HG03060 (cell line): Measurements from ENCODE around the gene WFS1.

Experiments used
- ATAC-seq: cut with Tn5 transposase; IDR thresholded peaks from one replicate; pipeline ENCODE4 v1.9.1; 2021; ENCODE audit warnings: low read depth, moderate number of reproducible peaks; ENCODE audit not compliant: unreplicated experiment

The WFS1 gene

DNA sequence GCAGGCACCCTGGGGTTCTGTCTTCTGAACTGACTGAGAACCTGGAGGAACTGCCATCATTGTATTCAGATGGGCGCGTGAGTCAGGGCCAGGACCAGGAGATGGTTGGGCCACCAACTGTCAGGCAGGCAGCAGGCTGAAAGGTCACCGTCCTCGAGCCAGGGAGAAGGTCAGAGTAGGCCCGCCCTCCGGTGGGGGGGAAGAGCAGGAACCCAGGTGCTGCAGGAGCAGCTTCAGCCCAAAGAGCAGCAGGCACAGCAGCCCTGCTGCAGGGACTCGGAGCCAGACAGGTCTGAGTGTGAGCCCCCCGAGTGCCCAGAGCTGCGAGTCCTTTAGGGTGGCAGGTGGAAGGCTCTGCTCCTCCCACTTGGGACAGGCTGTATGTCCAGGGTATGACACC, 26.4 kb downstream of the WFS1 start:
- ATAC-seq: no peak

GRCh38 chr4:6297266-6297815, 27.7 kb downstream of the WFS1 start:
- no peak for ATAC-seq

GRCh38 chr4:6298035-6298434, 28.4 kb downstream of the WFS1 start:
- no peak for ATAC-seq

DNA sequence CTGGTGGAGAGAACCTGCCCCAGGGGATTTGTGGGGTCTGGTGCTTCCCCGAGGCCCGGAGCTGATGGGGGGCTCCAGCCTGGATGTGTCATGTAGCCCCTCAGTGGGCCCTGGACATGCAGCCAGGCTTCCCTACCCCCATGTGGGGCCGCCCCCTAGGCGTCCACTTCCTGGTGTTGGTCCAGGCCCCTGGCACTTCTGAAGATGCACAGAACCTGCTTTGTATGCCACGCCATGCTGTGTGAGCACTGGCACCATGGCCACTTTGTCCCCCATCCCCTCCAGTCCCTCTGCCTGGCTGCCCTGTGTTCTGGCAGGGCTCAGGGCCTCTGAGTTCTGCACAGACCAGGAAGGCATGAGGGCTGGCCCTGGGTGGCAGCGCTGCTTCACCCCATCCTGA, 29.2 kb downstream of the WFS1 start:
- no peak for ATAC-seq

DNA sequence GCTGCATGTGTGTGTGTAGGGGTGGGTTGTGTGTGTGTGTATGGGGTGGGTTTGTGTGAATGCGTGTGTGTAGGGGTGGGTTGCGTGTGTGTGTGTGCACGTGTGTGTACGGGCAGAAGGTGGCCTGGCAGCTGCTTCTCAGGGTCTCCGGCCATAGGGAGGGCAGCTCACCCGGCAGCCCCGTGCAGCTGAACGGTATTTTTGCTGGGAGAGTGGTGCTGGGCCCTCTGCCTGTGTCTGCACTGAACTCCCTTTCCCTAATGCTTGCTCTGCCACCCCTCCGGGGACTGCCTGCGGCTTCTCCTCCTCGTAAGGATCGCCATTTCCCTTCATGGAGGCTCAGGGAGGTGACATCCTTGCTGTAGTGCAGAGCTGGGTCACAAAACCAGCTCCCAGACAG, 30.2 kb downstream of the WFS1 start:
- ATAC-seq: no peak

GRCh38 chr4:6300359-6300758, 30.7 kb downstream of the WFS1 start:
- ATAC-seq: no peak

DNA sequence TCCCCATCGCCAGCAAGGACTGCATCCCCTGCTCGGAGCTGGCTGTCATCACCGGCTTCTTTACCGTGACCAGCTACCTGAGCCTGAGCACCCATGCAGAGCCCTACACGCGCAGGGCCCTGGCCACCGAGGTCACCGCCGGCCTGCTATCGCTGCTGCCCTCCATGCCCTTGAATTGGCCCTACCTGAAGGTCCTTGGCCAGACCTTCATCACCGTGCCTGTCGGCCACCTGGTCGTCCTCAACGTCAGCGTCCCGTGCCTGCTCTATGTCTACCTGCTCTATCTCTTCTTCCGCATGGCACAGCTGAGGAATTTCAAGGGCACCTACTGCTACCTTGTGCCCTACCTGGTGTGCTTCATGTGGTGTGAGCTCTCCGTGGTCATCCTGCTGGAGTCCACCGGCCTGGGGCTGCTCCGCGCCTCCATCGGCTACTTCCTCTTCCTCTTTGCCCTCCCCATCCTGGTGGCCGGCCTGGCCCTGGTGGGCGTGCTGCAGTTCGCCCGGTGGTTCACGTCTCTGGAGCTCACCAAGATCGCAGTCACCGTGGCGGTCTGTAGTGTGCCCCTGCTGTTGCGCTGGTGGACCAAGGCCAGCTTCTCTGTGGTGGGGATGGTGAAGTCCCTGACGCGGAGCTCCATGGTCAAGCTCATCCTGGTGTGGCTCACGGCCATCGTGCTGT, 31.5 kb downstream of the WFS1 start:
- ATAC-seq: no peak

DNA sequence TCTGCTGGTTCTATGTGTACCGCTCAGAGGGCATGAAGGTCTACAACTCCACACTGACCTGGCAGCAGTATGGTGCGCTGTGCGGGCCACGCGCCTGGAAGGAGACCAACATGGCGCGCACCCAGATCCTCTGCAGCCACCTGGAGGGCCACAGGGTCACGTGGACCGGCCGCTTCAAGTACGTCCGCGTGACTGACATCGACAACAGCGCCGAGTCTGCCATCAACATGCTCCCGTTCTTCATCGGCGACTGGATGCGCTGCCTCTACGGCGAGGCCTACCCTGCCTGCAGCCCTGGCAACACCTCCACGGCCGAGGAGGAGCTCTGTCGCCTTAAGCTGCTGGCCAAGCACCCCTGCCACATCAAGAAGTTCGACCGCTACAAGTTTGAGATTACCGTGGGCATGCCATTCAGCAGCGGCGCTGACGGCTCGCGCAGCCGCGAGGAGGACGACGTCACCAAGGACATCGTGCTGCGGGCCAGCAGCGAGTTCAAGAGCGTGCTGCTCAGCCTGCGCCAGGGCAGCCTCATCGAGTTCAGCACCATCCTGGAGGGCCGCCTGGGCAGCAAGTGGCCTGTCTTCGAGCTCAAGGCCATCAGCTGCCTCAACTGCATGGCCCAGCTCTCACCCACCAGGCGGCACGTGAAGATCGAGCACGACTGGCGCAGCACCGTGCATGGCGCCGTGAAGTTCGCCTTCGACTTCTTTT, 32.2 kb downstream of the WFS1 start:
- ATAC-seq: no peak

- ATAC-seq: no peak
Measured at GRCh38 chr4:6302869-6303268, 33.2 kb downstream of the WFS1 start.

GRCh38 chr4:6303943-6304342, 34.3 kb downstream of the WFS1 start:
- no peak for ATAC-seq

GRCh38 chr4:6306299-6306698, 36.6 kb downstream of the WFS1 start:
- no peak for ATAC-seq

DNA sequence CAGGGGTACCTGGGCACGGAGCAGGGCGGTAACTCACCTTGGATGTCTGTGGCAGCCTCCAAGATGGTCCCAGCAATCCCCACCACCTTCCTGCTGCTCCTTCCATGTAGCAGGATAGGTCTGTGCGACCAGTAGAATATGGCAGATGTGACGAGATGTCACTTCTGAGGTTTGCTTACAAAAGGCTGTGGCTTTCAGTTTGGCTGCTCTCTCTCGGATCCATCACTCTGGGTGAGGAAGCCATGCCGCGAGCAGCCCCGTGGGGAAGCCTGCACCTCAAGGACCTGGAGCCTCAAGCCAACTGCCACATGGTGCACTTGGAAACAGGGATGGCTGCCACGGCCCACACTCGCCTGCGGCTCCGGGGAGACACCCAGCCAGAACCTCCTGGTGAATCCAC, 37.6 kb downstream of the WFS1 start:
- ATAC-seq: no peak

DNA sequence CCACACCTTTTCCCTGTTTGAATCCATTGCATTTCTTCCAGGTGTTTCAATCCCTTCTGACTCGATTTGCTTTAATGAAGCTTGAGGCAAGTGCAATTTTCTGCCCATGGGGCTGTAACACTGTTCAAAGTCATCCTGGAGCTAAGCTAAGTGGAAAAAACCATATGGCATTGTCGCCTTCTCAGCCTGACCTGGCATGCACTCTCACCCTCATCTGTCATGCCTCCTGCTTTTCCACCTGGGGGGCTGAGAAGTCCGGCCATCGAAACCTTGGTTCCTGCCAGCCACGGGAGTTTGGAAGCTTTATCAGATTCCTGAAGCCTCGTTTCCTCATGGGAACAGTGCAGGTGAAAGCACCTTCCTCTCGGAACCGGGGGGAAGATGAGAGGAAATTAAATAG, 38.2 kb downstream of the WFS1 start:
- no peak for ATAC-seq

DNA sequence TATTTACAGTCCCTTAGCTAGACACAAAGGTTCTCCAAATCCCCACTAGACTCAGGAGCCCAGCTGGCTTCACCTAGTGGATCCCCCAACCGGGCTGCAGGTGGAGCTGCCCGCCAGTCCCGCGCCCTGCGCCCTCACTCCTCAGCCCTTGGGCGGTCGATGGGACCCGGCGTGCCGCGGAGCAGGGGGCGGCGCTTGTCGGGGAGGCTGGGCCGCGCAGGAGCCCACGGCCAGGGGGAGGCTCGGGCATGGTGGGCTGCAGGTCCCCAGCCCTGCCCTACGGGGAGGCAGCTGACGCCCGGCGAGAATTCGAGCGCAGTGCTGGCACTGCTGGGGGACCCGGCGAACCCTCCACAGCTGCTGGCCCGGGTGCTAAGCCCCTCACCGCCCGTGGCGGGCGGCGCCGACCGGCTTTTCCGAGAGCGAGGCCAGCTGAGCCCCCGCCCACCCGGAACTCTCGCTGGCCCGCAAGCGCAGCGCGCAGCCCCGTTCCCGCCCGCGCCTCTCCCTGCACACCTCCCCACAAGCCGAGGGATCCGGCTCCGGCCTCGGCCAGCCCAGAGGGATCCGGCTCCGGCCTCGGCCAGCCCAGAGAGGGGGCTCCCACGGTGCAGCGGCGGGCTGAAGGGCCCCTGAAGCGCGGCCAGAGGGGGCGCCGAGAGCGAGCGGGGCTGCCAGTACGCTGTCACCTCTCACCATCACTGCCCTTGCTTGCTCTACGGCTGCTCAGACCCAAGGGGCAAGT, 39.4 kb downstream of the WFS1 start:
- no peak for ATAC-seq

DNA sequence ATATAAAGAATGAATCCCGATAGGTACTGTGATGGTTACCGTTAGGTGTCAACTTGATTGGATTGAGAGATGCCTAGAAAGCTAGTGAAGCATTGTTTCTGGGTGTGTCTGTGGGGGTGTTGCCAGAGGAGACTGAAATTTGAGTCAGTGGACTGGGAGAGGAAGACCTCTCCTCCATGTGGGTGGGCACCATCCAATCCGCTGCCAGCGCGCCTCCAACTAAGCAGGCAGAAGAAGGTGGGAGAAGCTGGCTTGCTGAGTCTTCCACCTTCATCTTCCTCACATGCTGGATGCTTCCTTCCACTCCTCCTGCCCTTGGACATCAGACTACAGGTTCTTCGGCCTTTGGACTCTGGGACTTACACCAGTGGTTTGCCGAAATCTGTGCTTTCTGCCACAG, 40.1 kb downstream of the WFS1 start:
- no peak for ATAC-seq

GRCh38 chr4:6313216-6313615, 43.6 kb downstream of the WFS1 start:
- no peak for ATAC-seq

DNA sequence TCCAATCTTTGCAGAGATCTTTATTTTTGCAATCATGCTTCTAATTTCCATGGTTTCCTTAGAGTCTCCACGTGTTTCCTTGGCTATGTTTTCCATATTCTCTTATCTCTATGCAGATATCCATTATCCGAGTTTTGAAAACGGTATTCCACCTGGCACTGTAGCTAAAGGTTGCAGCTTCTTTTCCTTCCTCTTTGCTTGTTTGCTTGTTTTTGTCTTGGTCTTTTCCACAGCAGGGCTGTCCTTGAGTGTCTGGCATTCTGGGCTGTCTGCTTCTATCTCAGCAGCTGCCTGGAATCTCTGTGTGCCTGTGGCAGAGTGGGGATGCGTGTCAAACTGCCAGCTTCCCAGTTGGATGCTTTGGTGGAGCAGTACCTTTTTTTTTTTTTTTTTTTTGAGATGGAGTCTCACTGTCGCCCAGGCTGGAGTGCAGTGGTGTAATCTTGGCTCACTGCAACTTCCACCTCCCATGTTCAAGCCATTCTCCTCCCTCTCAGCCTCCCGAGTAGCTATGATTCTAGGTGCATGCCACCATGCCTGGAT, 46.9 kb downstream of the WFS1 start:
- no peak for ATAC-seq

DNA sequence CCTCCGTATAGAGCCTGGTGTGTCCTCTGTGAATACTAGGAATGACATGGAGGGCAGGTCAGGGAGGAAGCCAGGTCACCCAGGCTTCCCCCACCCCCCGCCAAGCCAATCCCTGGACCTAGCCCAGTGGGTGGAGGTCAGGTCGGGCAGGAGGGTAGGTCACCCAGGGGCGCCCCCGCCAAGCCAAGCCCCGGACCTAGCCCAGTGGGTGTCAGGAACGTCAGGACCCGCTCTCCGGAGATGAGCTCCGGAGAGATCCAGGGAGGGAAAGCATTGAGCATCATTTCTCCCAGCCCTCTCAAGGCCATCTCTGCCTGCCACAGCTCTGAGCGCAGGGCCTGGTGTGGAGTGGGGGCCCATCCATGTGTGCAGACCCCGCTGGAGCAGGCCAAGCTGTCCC, 48.6 kb downstream of the WFS1 start:
- no peak for ATAC-seq

GRCh38 chr4:6319530-6320150, 50.0 kb downstream of the WFS1 start:
- ATAC-seq: no peak

GRCh38 chr4:6320663-6321062, 51.0 kb downstream of the WFS1 start:
- ATAC-seq: no peak

- no peak for ATAC-seq
Measured at GRCh38 chr4:6321361-6321760, 51.7 kb downstream of the WFS1 start.
